ENCODE measurements around the gene CIT. TPM values are rescaled to one million over a fixed set of nuclear protein-coding genes. Genes with fewer than 3 reads are reported as not detected.

CIT gene
- total RNA-seq, 2 donors from 2014 or later, result 0.95 to 2.3 TPM

DNA sequence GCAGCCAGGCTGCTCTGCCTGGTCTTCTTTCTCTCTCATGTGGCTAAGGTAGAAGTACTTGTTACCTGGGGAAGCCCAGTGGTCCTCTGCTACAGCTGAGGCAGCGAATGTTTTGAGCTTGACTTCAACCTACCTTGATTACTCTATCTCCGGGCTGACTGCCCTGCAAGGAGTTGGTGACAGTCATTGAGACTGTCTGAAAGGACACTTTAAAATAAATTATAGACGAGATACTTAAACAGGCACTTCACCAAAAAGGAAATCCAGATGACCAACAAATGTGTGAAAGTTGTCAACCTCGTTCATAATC lies 474 bp upstream of the CIT start:
- Histone ChIP-seq H3K4me3 (peak overlapping the region; percentile 78), H3K9me3 (no peaks in the 10 kb centered on the region), H3K27me3 (replicated peaks; ENCODE audit: insufficient read depth) (no peaks in the 10 kb centered on the region), H3K4me1 (ENCODE audit: control insufficient read depth in 1 of 2, low read depth in 2 of 2) (peaks cover 0 to 6% of the 10 kb centered on the region in 2 donors), H3K27ac (no peak overlapping the region), H3K36me3 (no peaks in the 10 kb centered on the region)
- TF ChIP-seq, protein P1, sequence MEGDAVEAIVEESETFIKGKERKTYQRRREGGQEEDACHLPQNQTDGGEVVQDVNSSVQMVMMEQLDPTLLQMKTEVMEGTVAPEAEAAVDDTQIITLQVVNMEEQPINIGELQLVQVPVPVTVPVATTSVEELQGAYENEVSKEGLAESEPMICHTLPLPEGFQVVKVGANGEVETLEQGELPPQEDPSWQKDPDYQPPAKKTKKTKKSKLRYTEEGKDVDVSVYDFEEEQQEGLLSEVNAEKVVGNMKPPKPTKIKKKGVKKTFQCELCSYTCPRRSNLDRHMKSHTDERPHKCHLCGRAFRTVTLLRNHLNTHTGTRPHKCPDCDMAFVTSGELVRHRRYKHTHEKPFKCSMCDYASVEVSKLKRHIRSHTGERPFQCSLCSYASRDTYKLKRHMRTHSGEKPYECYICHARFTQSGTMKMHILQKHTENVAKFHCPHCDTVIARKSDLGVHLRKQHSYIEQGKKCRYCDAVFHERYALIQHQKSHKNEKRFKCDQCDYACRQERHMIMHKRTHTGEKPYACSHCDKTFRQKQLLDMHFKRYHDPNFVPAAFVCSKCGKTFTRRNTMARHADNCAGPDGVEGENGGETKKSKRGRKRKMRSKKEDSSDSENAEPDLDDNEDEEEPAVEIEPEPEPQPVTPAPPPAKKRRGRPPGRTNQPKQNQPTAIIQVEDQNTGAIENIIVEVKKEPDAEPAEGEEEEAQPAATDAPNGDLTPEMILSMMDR (IDR thresholded peaks at IDR 0.05), result no peak
- no peak for ATAC-seq (ENCODE audit: insufficient number of reproducible peaks, low FRiP score, low read depth)
- DNase-seq (ENCODE audit: low spot score), result no peak

- Histone ChIP-seq H3K36me3 (no peaks in the 10 kb centered on the region), H3K27ac (no peak overlapping the region), H3K4me3 (no peak overlapping the region), H3K27me3 (replicated peaks; ENCODE audit: insufficient read depth) (no peaks in the 10 kb centered on the region), H3K4me1 (ENCODE audit: control insufficient read depth in 1 of 2, low read depth in 2 of 2) (no peaks in the 10 kb centered on the region), H3K9me3 (no peaks in the 10 kb centered on the region)
- ATAC-seq (ENCODE audit: insufficient number of reproducible peaks, low FRiP score, low read depth) (no peak), DNase-seq (ENCODE audit: low spot score) (no peak)
- TF ChIP-seq, protein P1 (IDR thresholded peaks at IDR 0.05), result no peak
These were observed 6.7 kb downstream of the CIT start for GRCh38 chr12:119870457-119870856.

DNA sequence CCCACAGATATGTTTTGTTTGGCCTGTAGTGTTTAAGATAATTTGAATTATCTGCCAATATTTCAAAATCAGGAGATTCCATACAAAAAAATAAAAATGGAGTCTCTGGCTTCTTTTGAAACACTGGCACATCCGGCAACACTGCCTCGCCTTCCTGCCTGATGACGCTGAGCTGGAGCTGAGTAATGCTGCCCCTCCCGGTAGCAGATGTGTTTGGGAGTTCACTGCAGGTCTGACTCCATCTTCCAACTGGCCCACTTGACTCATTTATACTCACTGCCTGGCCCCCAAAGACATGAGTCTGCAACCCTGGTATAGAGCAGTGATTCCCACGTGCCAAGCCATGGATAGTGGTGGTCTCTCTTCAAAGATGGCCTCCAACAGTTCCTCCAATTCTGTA lies 7.4 kb downstream of the CIT start:
- H3K27ac ChIP-seq, result no peak overlapping the region
- TF ChIP-seq, protein P1 (IDR thresholded peaks at IDR 0.05), result no peak
- DNase-seq (ENCODE audit: low spot score), result no peak
- H3K36me3 ChIP-seq, result no peaks in the 10 kb centered on the region
- no peaks in the 10 kb centered on the region for H3K27me3 ChIP-seq (replicated peaks; ENCODE audit: insufficient read depth)
- no peak overlapping the region for H3K4me3 ChIP-seq
- peak; percentile 51 for ATAC-seq (ENCODE audit: insufficient number of reproducible peaks, low FRiP score, low read depth)
- H3K9me3 ChIP-seq, result no peaks in the 10 kb centered on the region
- no peaks in the 10 kb centered on the region for H3K4me1 ChIP-seq (ENCODE audit: control insufficient read depth in 1 of 2, low read depth in 2 of 2)

DNA sequence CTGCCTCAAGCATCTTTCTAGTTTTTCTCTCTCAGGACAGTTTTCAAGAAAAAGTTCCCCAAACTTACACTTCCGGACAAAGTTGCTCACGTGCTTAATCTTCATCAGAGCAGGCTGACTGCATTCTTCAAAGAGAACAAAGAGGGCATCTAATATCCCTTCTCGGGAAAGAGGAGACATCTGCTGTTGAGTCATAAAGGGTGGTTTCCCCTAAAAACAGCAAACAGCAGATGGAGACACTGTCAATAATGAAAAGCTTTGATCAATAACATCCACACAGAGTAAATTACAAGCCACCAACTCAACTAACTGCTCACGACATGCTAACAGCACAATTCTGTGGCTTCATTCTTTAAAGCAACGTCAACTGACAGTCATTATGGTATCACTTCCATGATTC lies 8.1 kb downstream of the CIT start:
- H3K4me3 ChIP-seq, result no peak overlapping the region
- ATAC-seq (ENCODE audit: insufficient number of reproducible peaks, low FRiP score, low read depth), result no peak
- no peaks in the 10 kb centered on the region for H3K36me3 ChIP-seq
- no peaks in the 10 kb centered on the region for H3K4me1 ChIP-seq (ENCODE audit: control insufficient read depth in 1 of 2, low read depth in 2 of 2)
- no peak for DNase-seq (ENCODE audit: low spot score)
- no peaks in the 10 kb centered on the region for H3K9me3 ChIP-seq
- H3K27ac ChIP-seq, result no peak overlapping the region
- H3K27me3 ChIP-seq (replicated peaks; ENCODE audit: insufficient read depth), result no peaks in the 10 kb centered on the region
- TF ChIP-seq, protein P1 (IDR thresholded peaks at IDR 0.05), result no peak

DNA sequence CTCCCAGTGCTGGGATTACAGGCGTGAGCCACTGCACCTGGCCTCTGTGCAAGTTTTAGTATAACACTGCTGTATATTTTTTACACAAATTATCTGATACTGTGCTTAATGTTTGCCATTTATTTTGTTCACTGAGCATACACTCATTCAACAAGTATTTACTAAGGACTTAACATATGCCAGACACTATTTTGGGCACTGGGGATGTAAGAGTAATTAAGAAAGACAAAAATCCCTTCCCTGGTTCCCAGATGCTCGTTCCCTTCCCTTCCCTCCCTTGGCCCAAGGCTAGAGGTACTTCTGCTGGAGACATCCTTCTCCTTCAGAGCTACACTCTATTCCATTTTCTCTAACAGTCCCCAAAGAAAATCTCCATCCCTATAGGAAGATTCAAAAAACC lies 12.5 kb downstream of the CIT start:
- TF ChIP-seq, protein P1 (IDR thresholded peaks at IDR 0.05), result no peak
- Histone ChIP-seq H3K4me1 (ENCODE audit: control insufficient read depth in 1 of 2, low read depth in 2 of 2) (no peaks in the 10 kb centered on the region), H3K9me3 (no peaks in the 10 kb centered on the region), H3K36me3 (no peaks in the 10 kb centered on the region), H3K27ac (no peak overlapping the region), H3K4me3 (no peak overlapping the region), H3K27me3 (replicated peaks; ENCODE audit: insufficient read depth) (no peaks in the 10 kb centered on the region)
- ATAC-seq (ENCODE audit: insufficient number of reproducible peaks, low FRiP score, low read depth), result no peak
- no peak for DNase-seq (ENCODE audit: low spot score)
